ENCODE measurements around the gene PARK7.

The PARK7 gene

GRCh38 chr1:7928247-7928646, 33.3 kb upstream of the PARK7 start:
- DNase-seq (ENCODE audit: low read depth, low spot score): no peak
- no peak overlapping the region for H3K4me3 ChIP-seq (ENCODE audit: low read length)
- WGBS (ENCODE audit: insufficient coverage, insufficient read length): no CpG with 5 or more reads among the region's 4 CpGs
- H3K27me3 ChIP-seq (ENCODE audit: control insufficient read depth, insufficient read depth, low read length): no peaks in the 10 kb centered on the region
- H3K4me1 ChIP-seq (ENCODE audit: control insufficient read depth, insufficient read depth, low read length): no peaks in the 10 kb centered on the region
- H3K27ac ChIP-seq (ENCODE audit: low read length): no peak overlapping the region
- no peaks in the 10 kb centered on the region for H3K9me3 ChIP-seq (ENCODE audit: control insufficient read depth, insufficient read depth, low read length)
- no peaks in the 10 kb centered on the region for H3K36me3 ChIP-seq (ENCODE audit: control insufficient read depth, insufficient read depth, low read length)

GRCh38 chr1:7929637-7930036, 31.9 kb upstream of the PARK7 start:
- WGBS (ENCODE audit: insufficient coverage, insufficient read length): no CpG with 5 or more reads among the region's 7 CpGs
- no peaks in the 10 kb centered on the region for H3K36me3 ChIP-seq (ENCODE audit: control insufficient read depth, insufficient read depth, low read length)
- H3K4me3 ChIP-seq (ENCODE audit: low read length): no peak overlapping the region
- no peak for DNase-seq (ENCODE audit: low read depth, low spot score)
- H3K27ac ChIP-seq (ENCODE audit: low read length): no peak overlapping the region
- no peaks in the 10 kb centered on the region for H3K9me3 ChIP-seq (ENCODE audit: control insufficient read depth, insufficient read depth, low read length)
- no peaks in the 10 kb centered on the region for H3K4me1 ChIP-seq (ENCODE audit: control insufficient read depth, insufficient read depth, low read length)
- H3K27me3 ChIP-seq (ENCODE audit: control insufficient read depth, insufficient read depth, low read length): no peaks in the 10 kb centered on the region

GRCh38 chr1:7930645-7931445, 30.7 kb upstream of the PARK7 start:
- DNase-seq (ENCODE audit: low read depth, low spot score): no peak
- Histone ChIP-seq H3K27me3 (ENCODE audit: control insufficient read depth, insufficient read depth, low read length) (no peaks in the 10 kb centered on the region), H3K9me3 (ENCODE audit: control insufficient read depth, insufficient read depth, low read length) (no peaks in the 10 kb centered on the region), H3K4me1 (ENCODE audit: control insufficient read depth, insufficient read depth, low read length) (no peaks in the 10 kb centered on the region), H3K4me3 (ENCODE audit: low read length) (no peak overlapping the region), H3K36me3 (ENCODE audit: control insufficient read depth, insufficient read depth, low read length) (no peaks in the 10 kb centered on the region), H3K27ac (ENCODE audit: low read length) (no peak overlapping the region)
- WGBS (ENCODE audit: insufficient coverage, insufficient read length): no CpG with 5 or more reads among the region's 15 CpGs

GRCh38 chr1:7931446-7931812, 30.1 kb upstream of the PARK7 start:
- Histone ChIP-seq H3K27ac (ENCODE audit: low read length) (no peak overlapping the region), H3K9me3 (ENCODE audit: control insufficient read depth, insufficient read depth, low read length) (no peaks in the 10 kb centered on the region), H3K4me1 (ENCODE audit: control insufficient read depth, insufficient read depth, low read length) (no peaks in the 10 kb centered on the region), H3K27me3 (ENCODE audit: control insufficient read depth, insufficient read depth, low read length) (no peaks in the 10 kb centered on the region), H3K4me3 (ENCODE audit: low read length) (no peak overlapping the region), H3K36me3 (ENCODE audit: control insufficient read depth, insufficient read depth, low read length) (no peaks in the 10 kb centered on the region)
- no peak for DNase-seq (ENCODE audit: low read depth, low spot score)
- WGBS (ENCODE audit: insufficient coverage, insufficient read length): no CpG with 5 or more reads among the region's 2 CpGs

GRCh38 chr1:7932524-7933138, 28.9 kb upstream of the PARK7 start:
- Histone ChIP-seq H3K36me3 (ENCODE audit: control insufficient read depth, insufficient read depth, low read length) (no peaks in the 10 kb centered on the region), H3K4me3 (ENCODE audit: low read length) (no peak overlapping the region), H3K4me1 (ENCODE audit: control insufficient read depth, insufficient read depth, low read length) (no peaks in the 10 kb centered on the region), H3K9me3 (ENCODE audit: control insufficient read depth, insufficient read depth, low read length) (no peaks in the 10 kb centered on the region), H3K27ac (ENCODE audit: low read length) (no peak overlapping the region), H3K27me3 (ENCODE audit: control insufficient read depth, insufficient read depth, low read length) (no peaks in the 10 kb centered on the region)
- no CpG with 5 or more reads among the region's 15 CpGs for WGBS (ENCODE audit: insufficient coverage, insufficient read length)
- DNase-seq (ENCODE audit: low read depth, low spot score): no peak

GRCh38 chr1:7938070-7938469, 23.4 kb upstream of the PARK7 start:
- no peaks in the 10 kb centered on the region for H3K4me1 ChIP-seq (ENCODE audit: control insufficient read depth, insufficient read depth, low read length)
- H3K36me3 ChIP-seq (ENCODE audit: control insufficient read depth, insufficient read depth, low read length): no peaks in the 10 kb centered on the region
- H3K9me3 ChIP-seq (ENCODE audit: control insufficient read depth, insufficient read depth, low read length): no peaks in the 10 kb centered on the region
- WGBS (ENCODE audit: insufficient coverage, insufficient read length): no CpG with 5 or more reads among the region's 3 CpGs
- H3K4me3 ChIP-seq (ENCODE audit: low read length): no peak overlapping the region
- no peak overlapping the region for H3K27ac ChIP-seq (ENCODE audit: low read length)
- no peak for DNase-seq (ENCODE audit: low read depth, low spot score)
- H3K27me3 ChIP-seq (ENCODE audit: control insufficient read depth, insufficient read depth, low read length): peaks cover 8% of the 10 kb centered on the region; the same call in 1 of the 2 replicates

GRCh38 chr1:7940034-7940433, 21.5 kb upstream of the PARK7 start:
- no peaks in the 10 kb centered on the region for H3K36me3 ChIP-seq (ENCODE audit: control insufficient read depth, insufficient read depth, low read length)
- H3K9me3 ChIP-seq (ENCODE audit: control insufficient read depth, insufficient read depth, low read length): no peaks in the 10 kb centered on the region
- no peaks in the 10 kb centered on the region for H3K4me1 ChIP-seq (ENCODE audit: control insufficient read depth, insufficient read depth, low read length)
- H3K27ac ChIP-seq (ENCODE audit: low read length): no peak overlapping the region
- H3K4me3 ChIP-seq (ENCODE audit: low read length): no peak overlapping the region
- no CpG with 5 or more reads among the region's 3 CpGs for WGBS (ENCODE audit: insufficient coverage, insufficient read length)
- H3K27me3 ChIP-seq (ENCODE audit: control insufficient read depth, insufficient read depth, low read length): peaks cover 9% of the 10 kb centered on the region; the same call in 1 of the 2 replicates
- no peak for DNase-seq (ENCODE audit: low read depth, low spot score)

GRCh38 chr1:7940745-7941436, 20.6 kb upstream of the PARK7 start, which contains the start of gene TNFRSF9:
Gene TNFRSF9 (minus strand): TSS chr1:7940839. CDS start chr1:7939994, 845 bp downstream.
- WGBS (ENCODE audit: insufficient coverage, insufficient read length): no CpG with 5 or more reads among the region's 14 CpGs
- Histone ChIP-seq H3K9me3 (ENCODE audit: control insufficient read depth, insufficient read depth, low read length) (no peaks in the 10 kb centered on the region), H3K27me3 (ENCODE audit: control insufficient read depth, insufficient read depth, low read length) (peaks cover 9% of the 10 kb centered on the region; the same call in 1 of the 2 replicates), H3K27ac (ENCODE audit: low read length) (no peak within 1 kb of the TSS), H3K36me3 (ENCODE audit: control insufficient read depth, insufficient read depth, low read length) (no peaks in the 10 kb centered on the region), H3K4me1 (ENCODE audit: control insufficient read depth, insufficient read depth, low read length) (no peaks in the 10 kb centered on the region), H3K4me3 (ENCODE audit: low read length) (no peak within 1 kb of the TSS)
- no peak for DNase-seq (ENCODE audit: low read depth, low spot score)

- H3K27me3 ChIP-seq (ENCODE audit: control insufficient read depth, insufficient read depth, low read length): peaks cover 9% of the 10 kb centered on the region; the same call in 1 of the 2 replicates
- H3K4me1 ChIP-seq (ENCODE audit: control insufficient read depth, insufficient read depth, low read length): no peaks in the 10 kb centered on the region
- DNase-seq (ENCODE audit: low read depth, low spot score): no peak
- WGBS (ENCODE audit: insufficient coverage, insufficient read length): no CpG with 5 or more reads among the region's 9 CpGs
- H3K9me3 ChIP-seq (ENCODE audit: control insufficient read depth, insufficient read depth, low read length): no peaks in the 10 kb centered on the region
- no peak overlapping the region for H3K27ac ChIP-seq (ENCODE audit: low read length)
- H3K4me3 ChIP-seq (ENCODE audit: low read length): no peak overlapping the region
- no peaks in the 10 kb centered on the region for H3K36me3 ChIP-seq (ENCODE audit: control insufficient read depth, insufficient read depth, low read length)
Measured at GRCh38 chr1:7941437-7941793, 20.1 kb upstream of the PARK7 start.

- H3K36me3 ChIP-seq (ENCODE audit: control insufficient read depth, insufficient read depth, low read length): no peaks in the 10 kb centered on the region
- H3K4me1 ChIP-seq (ENCODE audit: control insufficient read depth, insufficient read depth, low read length): no peaks in the 10 kb centered on the region
- H3K27ac ChIP-seq (ENCODE audit: low read length): no peak overlapping the region
- DNase-seq (ENCODE audit: low read depth, low spot score): peak; percentile 45
- H3K9me3 ChIP-seq (ENCODE audit: control insufficient read depth, insufficient read depth, low read length): no peaks in the 10 kb centered on the region
- peaks cover 9% of the 10 kb centered on the region; the same call in 1 of the 2 replicates for H3K27me3 ChIP-seq (ENCODE audit: control insufficient read depth, insufficient read depth, low read length)
- H3K4me3 ChIP-seq (ENCODE audit: low read length): no peak overlapping the region; the same call in 1 of the 2 replicates
- WGBS (ENCODE audit: insufficient coverage, insufficient read length): no CpG with 5 or more reads among the region's 40 CpGs
Measured at GRCh38 chr1:7942214-7942921, 19.1 kb upstream of the PARK7 start.

Data from iPS DF 6.9 (cell line).